Panc1 (cell line): Measurements from ENCODE around the gene RNF169. TPM values are rescaled to one million over a fixed set of nuclear protein-coding genes. Genes with fewer than 3 reads are reported as not detected.

Source experiments
- ATAC-seq: fragments of 200-7000 bp; cut with Tn5 transposase; 2 replicates; pipeline ENCODE4 v1.9.1; 2020; ENCODE audit warnings: mild to moderate bottlenecking, moderate library complexity
- BruUV-seq: library from RNA; stranded (reverse); fragments of 400-500 nt; replicated peaks from 2 replicates; lab custom pipeline; 2021; lab: Mats Ljungman, UMichigan
- CTCF ChIA-PET: fragments of 300-600 bp; sonication (Branson Sonifier 250); formaldehyde crosslinking; loops from one replicate; lab custom pipeline; 2022; ENCODE audit warnings: antibody characterized with exemption; lab: Charles Lee
- POLR2A ChIA-PET: fragments of 300-600 bp; sonication (Branson Sonifier 250); formaldehyde crosslinking; loops from one replicate; lab custom pipeline; 2022; ENCODE audit warnings: antibody characterized with exemption; lab: Charles Lee
- DNase-seq: peaks from one replicate; pipeline ENCODE4 v3.0.0-alpha.2; 2010; ENCODE audit warnings: low read depth, low spot score
- H3K27ac ChIP-seq: 2 replicates; pipeline ENCODE4 v1.5.1; 2011; ENCODE audit warnings: mild to moderate bottlenecking, low read length, inconsistent platforms
- H3K27me3 ChIP-seq: fragments of 200-500 bp; sonication (Bioruptor generic); 2 replicates; pipeline ENCODE4 v1.6.0; 2014; ENCODE audit warnings: low read length, inconsistent platforms; ENCODE audit not compliant: control insufficient read depth, insufficient read depth
- H3K36me3 ChIP-seq: fragments of 200-500 bp; sonication (Bioruptor generic); 2 replicates; pipeline ENCODE4 v1.5.1; 2014; ENCODE audit warnings: inconsistent platforms, mild to moderate bottlenecking, low read length, moderate library complexity; ENCODE audit not compliant: control insufficient read depth, insufficient read depth
- H3K4me1 ChIP-seq: 2 replicates; pipeline ENCODE4 v1.5.1; 2011; ENCODE audit warnings: inconsistent platforms, mild to moderate bottlenecking, low read length, moderate library complexity; ENCODE audit not compliant: control insufficient read depth, insufficient read depth
- H3K4me3 ChIP-seq, 2 experiments: 2 replicates each; pipeline ENCODE4 v1.5.1; 2011 to 2012; ENCODE audit warnings: low read depth in 2 of 2, low read length in 2 of 2, mild to moderate bottlenecking in 2 of 2, inconsistent platforms in 1 of 2, moderate library complexity in 1 of 2
- H3K9me3 ChIP-seq: fragments of 200-500 bp; sonication (Bioruptor generic); 2 replicates; pipeline ENCODE4 v1.5.1; 2014; ENCODE audit warnings: low read depth, mild to moderate bottlenecking, inconsistent platforms, low read length, moderate library complexity; ENCODE audit not compliant: control insufficient read depth, insufficient read depth
- CTCF ChIP-seq: fragments of 450-650 bp; IDR thresholded peaks from 2 replicates; pipeline ENCODE4 v1.5.1; 2017; ENCODE audit warnings: mild to moderate bottlenecking
- POLR2AphosphoS5 ChIP-seq: IDR thresholded peaks from 2 replicates; pipeline ENCODE4 v1.6.1; 2012; ENCODE audit warnings: mild to moderate bottlenecking, low read depth, low read length, moderate library complexity
- REST ChIP-seq, 2 experiments: IDR thresholded peaks; 2 replicates each; pipeline ENCODE4 v1.6.1; 2011 to 2012; ENCODE audit warnings: low read depth in 2 of 2, control low read depth in 1 of 2, low read length in 1 of 2, mild to moderate bottlenecking in 1 of 2, moderate library complexity in 1 of 2; ENCODE audit not compliant: insufficient read depth in 1 of 2
- SIN3A ChIP-seq: IDR thresholded peaks from 2 replicates; pipeline ENCODE4 v1.6.1; 2012; ENCODE audit warnings: low read depth, mild to moderate bottlenecking, low read length, moderate library complexity, borderline replicate concordance; ENCODE audit not compliant: insufficient read depth
- TCF7L2 ChIP-seq: IDR thresholded peaks from 2 replicates; pipeline ENCODE4 v1.6.1; 2011; ENCODE audit warnings: mild to moderate bottlenecking, low read depth, low read length, inconsistent platforms
- in situ Hi-C: cut with HindIII; loops from 2 replicates; pipeline ENCODE4 v1.10.0; 2016; ENCODE audit warnings: low sequenced_read_pairs, low pct_unique_long_range_greater_than_20kb
- intact Hi-C: fragments of 100-400 bp; cut with micrococcal nuclease; formaldehyde crosslinking; loops from one replicate; pipeline ENCODE4 v1.10.0; 2022; ENCODE audit not compliant: unreplicated experiment
- total RNA-seq: library from RNA; stranded (reverse); gene quantifications from one replicate; pipeline ENCODE4 v1.2.1, GENCODE V29; 2021; ENCODE audit not compliant: unreplicated experiment

RNF169 gene
- total RNA-seq, 1 experiment from 2014 or later, result 23.6 TPM

- ChIA-PET CTCF (interaction anchor here (0.6 kb wide), 1 partner anchor 63 kb away, joined by 6 read pairs; no protein-coding TSS in a partner anchor), POLR2A (no interaction called here)
- DNase-seq (no peak), ATAC-seq (no peak)
- no peak for TF ChIP-seq CTCF
- TF ChIP-seq POLR2AphosphoS5, result no peak
- no peak for TF ChIP-seq TCF7L2
- no peak for TF ChIP-seq REST (IDR thresholded peaks at IDR 0.05; ENCODE audit: insufficient read depth in 1 of 2, low read depth in 2 of 2, low read length in 1 of 2)
- TF ChIP-seq SIN3A, result no peak
- Histone ChIP-seq H3K36me3 (no peaks in the 10 kb centered on the region), H3K27me3 (no peaks in the 10 kb centered on the region), H3K4me3 (no peak overlapping the region), H3K9me3 (no peaks in the 10 kb centered on the region), H3K27ac (no peak overlapping the region), H3K4me1 (no peaks in the 10 kb centered on the region)
- in situ Hi-C loops, result no loop called here
- intact Hi-C loops, result no loop called here
- no TSS peak for BruUV-seq
These were observed 39.5 kb upstream of the RNF169 start for GRCh38 chr11:74709175-74709574.

- in situ Hi-C loops, result no loop called here
- Histone ChIP-seq H3K4me3 (no peak overlapping the region), H3K9me3 (no peaks in the 10 kb centered on the region), H3K27ac (no peak overlapping the region), H3K4me1 (no peaks in the 10 kb centered on the region), H3K27me3 (no peaks in the 10 kb centered on the region), H3K36me3 (no peaks in the 10 kb centered on the region)
- ATAC-seq (peak; percentile 31; the same call in 1 of the 2 replicates), DNase-seq (no peak)
- no TSS peak for BruUV-seq
- POLR2A ChIA-PET, result no interaction called here
- CTCF ChIA-PET, result interaction anchor here (0.5 to 2.2 kb wide), 4 partner anchors 8 to 40 kb away, joined by 3 to 8 read pairs (median 5); no protein-coding TSS in a partner anchor
- TF ChIP-seq TCF7L2, result no peak
- TF ChIP-seq REST (IDR thresholded peaks at IDR 0.05; ENCODE audit: insufficient read depth in 1 of 2, low read depth in 2 of 2, low read length in 1 of 2), result no peak
- no peak for TF ChIP-seq CTCF
- TF ChIP-seq POLR2AphosphoS5, result no peak
- TF ChIP-seq SIN3A, result no peak
- intact Hi-C loops, result no loop called here
These were observed 38.2 kb upstream of the RNF169 start for GRCh38 chr11:74710281-74710938.
